ENCODE results near the gene ZIC5. TPM values are rescaled to one million over a fixed set of nuclear protein-coding genes. Genes with fewer than 3 reads are reported as not detected.
A peak's percentile ranks its signal among the peaks of the same experiment; 100 is the strongest.

ZIC5 gene
- total RNA-seq, 4 donors from 2014 or later, result not detected

- peak overlapping the region; percentile 20 to 63 (median 38) for H3K4me3 ChIP-seq
- peaks cover 43 to 100% (median 69%) of the 10 kb centered on the region in 4 donors for H3K27me3 ChIP-seq
- intact Hi-C loops (cut with DNase I), result no loop called here
- H3K27ac ChIP-seq, result no peak overlapping the region
- H3K9me3 ChIP-seq, result peaks cover 0 to 14% (median 9%) of the 10 kb centered on the region in 3 donors
- no peak for DNase-seq
- no peaks in the 10 kb centered on the region for H3K36me3 ChIP-seq
- H3K4me1 ChIP-seq, result peaks cover 24 to 47% (median 35%) of the 10 kb centered on the region in 3 donors
- TF ChIP-seq CTCF (IDR thresholded peaks at IDR 0.05), result no peak
- no peak for TF ChIP-seq POLR2A (IDR thresholded peaks at IDR 0.05)
- WGBS, 2 donors, result 2 to 15% methylated on average over 31 to 37 of the region's 79 CpGs
Observed at GRCh38 chr13:99969919-99970650, 1.5 kb downstream of the ZIC5 start.

GRCh38 chr13:99969453-99969918 lies 2.1 kb downstream of the ZIC5 start:
- intact Hi-C loops (cut with DNase I), result no loop called here
- H3K4me3 ChIP-seq, result peak overlapping the region in 2 of 4 donors; percentile 46 to 63
- H3K36me3 ChIP-seq, result no peaks in the 10 kb centered on the region
- H3K27ac ChIP-seq, result no peak overlapping the region
- peaks cover 41 to 100% (median 64%) of the 10 kb centered on the region in 4 donors for H3K27me3 ChIP-seq
- TF ChIP-seq CTCF (IDR thresholded peaks at IDR 0.05) (no peak), POLR2A (IDR thresholded peaks at IDR 0.05) (no peak)
- WGBS, 2 donors, result 6 to 50% methylated on average over 2 to 15 of the region's 52 CpGs
- peaks cover 24 to 47% (median 35%) of the 10 kb centered on the region in 3 donors for H3K4me1 ChIP-seq
- peaks cover 0 to 14% (median 8%) of the 10 kb centered on the region in 3 donors for H3K9me3 ChIP-seq
- DNase-seq, result no peak

GRCh38 chr13:99968521-99969452 lies 2.8 kb downstream of the ZIC5 start:
- peak overlapping the region; percentile 7 to 63 (median 22) for H3K4me3 ChIP-seq
- intact Hi-C loops (cut with DNase I), result no loop called here
- peaks cover 0 to 14% (median 1%) of the 10 kb centered on the region in 3 donors for H3K9me3 ChIP-seq
- 12 to 16% methylated on average over 12 to 36 of the region's 81 CpGs for WGBS, 2 donors
- peaks cover 24 to 47% (median 35%) of the 10 kb centered on the region in 3 donors for H3K4me1 ChIP-seq
- no peak overlapping the region for H3K27ac ChIP-seq
- H3K27me3 ChIP-seq, result peaks cover 34 to 100% (median 57%) of the 10 kb centered on the region in 4 donors
- no peaks in the 10 kb centered on the region for H3K36me3 ChIP-seq
- TF ChIP-seq POLR2A (IDR thresholded peaks at IDR 0.05) (no peak), CTCF (IDR thresholded peaks at IDR 0.05) (no peak)
- no peak for DNase-seq

- peak overlapping the region; percentile 7 to 59 (median 22) for H3K4me3 ChIP-seq
- TF ChIP-seq POLR2A (IDR thresholded peaks at IDR 0.05), result no peak
- peaks cover 29 to 100% (median 53%) of the 10 kb centered on the region in 4 donors for H3K27me3 ChIP-seq
- no peak for DNase-seq
- H3K27ac ChIP-seq, result no peak overlapping the region
- 25 to 28% methylated on average over 14 to 15 of the region's 58 CpGs for WGBS, 2 donors
- peaks cover 24 to 47% (median 35%) of the 10 kb centered on the region in 3 donors for H3K4me1 ChIP-seq
- H3K9me3 ChIP-seq, result peaks cover 0 to 13% (median 0%) of the 10 kb centered on the region in 3 donors
- intact Hi-C loops (cut with DNase I), result no loop called here
- H3K36me3 ChIP-seq, result no peaks in the 10 kb centered on the region
Observed at GRCh38 chr13:99967869-99968520, 3.6 kb downstream of the ZIC5 start.

- Histone ChIP-seq H3K4me1 (peaks cover 24 to 46% (median 35%) of the 10 kb centered on the region in 3 donors), H3K27ac (no peak overlapping the region), H3K36me3 (no peaks in the 10 kb centered on the region), H3K27me3 (peaks cover 24 to 100% (median 52%) of the 10 kb centered on the region in 4 donors), H3K9me3 (peaks cover 0 to 8% (median 0%) of the 10 kb centered on the region in 3 donors), H3K4me3 (no peak overlapping the region)
- intact Hi-C loops (cut with DNase I), result no loop called here
- WGBS, 2 donors, result 63 to 70% methylated on average over 9 of the region's 9 CpGs
- no peak for TF ChIP-seq CTCF (IDR thresholded peaks at IDR 0.05)
- TF ChIP-seq POLR2A (IDR thresholded peaks at IDR 0.05), result no peak
- no peak for DNase-seq
Observed at GRCh38 chr13:99967498-99967868, 4.1 kb downstream of the ZIC5 start.
